CD4-positive, alpha-beta T cell treated with Interleukin-2 at 100 ng/mL for 4 hours (primary cell): ENCODE measurements around the gene SLC25A25.
"Not testable (repeated sequence)": the region's sequence is repeated elsewhere in the genome, so short reads cannot be mapped to it uniquely, and the experiment has no call there.

Source experiments
- DNase-seq: peaks from one replicate; pipeline ENCODE4 v3.0.0-alpha.2; 2020; ENCODE audit warnings: low spot score

The SLC25A25 gene

DNA sequence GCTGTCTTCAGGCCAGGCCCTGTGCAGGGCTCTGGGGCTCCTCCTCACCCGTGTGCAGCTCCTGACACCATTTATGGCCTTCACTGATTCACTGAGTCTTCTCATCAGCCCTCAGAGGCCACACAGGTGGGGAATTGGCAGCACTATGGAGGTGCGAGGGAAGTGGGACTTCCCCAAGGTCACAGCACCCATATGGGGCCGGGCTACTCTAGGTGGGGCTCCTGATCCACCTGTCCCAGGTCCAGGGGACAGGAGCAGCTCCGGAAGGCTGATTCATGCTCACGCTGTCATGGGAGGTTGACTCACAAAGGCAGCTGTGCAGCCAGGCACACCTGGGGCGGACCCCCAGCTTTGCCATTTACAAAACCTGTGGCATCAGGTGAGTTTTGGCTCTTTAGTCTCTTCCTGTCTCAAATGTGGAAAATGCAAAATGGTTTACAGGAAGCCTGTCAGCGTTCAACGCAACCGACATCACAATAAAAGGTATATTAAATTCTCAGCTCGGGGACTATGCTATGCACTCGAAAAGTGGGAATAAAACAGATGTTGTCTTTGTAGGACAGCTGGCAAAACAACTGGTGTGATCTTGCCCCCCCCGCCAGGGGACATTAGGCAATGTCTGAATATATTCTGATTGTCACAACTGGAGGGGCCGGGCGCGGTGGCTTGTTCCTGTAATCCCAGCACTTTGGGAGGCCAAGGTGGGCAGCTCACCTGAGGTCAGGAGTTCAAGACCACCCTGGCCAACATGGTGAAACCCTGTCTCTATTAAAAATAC is 15.9 kb upstream of the SLC25A25 start:
- DNase-seq: no peak

DNA sequence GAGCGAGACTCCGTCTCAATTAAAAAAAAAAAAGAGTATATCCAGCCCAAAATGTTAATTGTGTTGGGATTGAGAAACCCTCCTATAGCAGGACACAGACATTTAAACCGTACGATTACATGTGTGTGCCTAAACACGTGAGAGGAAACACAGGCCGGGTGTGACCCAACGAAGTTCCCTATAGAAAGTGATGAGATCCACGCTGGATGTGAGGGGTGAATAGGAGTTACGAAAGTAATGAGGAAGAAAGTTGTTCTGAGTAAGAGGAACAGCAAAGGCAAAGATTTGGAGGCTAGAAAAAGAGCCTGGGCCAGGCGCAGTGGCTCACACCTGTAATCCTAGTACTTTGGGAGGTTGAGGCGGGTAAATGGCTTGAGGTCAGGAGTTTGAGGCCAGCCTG is 14.5 kb upstream of the SLC25A25 start:
- DNase-seq: no peak

DNA sequence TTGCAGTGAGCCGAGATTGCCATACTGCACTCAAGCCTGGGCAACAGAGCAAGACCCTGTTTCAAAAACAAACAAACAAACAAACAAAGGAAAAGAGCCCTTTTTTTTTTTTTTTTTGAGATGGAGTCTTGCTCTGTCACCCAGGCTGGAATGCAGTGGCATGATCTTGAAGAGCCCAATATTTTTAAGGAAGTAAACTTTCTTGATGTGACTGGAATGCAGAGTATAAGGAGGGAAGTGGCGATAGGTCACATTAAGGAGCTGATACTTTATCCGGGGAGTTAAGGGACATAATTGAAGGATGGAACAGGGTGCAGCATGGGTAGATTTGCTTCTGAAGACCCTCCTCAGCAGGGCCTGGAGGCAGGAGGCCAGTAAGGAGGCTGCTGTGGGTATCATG is 13.9 kb upstream of the SLC25A25 start:
- DNase-seq: no peak

DNA sequence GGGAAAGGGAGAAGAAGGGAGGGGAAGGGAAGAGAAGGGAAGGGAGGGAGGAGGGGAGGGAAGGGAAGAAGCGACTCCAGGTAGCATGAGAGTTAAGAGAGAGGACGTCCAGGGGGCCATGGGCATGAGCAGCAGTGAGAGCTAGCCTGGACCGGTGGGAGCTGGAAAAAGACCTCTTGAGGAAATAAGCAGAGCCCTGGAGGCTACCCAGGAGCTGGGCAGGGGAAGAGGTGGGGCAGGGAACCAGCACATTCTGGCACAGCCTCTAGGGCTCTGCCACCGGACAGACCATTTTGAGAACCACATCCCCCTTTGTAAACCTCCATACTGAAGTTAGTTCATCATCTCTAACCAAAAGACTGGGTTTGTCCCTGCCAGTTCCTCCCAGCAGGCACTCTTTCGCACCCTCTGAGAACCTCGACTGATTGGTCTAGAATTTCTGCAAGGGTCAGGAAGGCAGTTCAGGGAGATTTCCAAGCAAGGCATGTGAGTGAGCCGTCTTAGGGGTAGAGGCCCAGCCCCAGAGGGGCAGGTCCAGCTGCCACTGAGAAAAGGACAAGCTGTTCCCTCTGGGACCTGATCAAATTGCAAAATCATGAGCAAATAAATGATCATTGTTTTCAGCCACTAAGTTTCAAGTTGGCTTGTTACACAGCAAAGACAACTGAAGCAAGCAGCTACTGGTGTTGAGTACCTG is 12.5 kb upstream of the SLC25A25 start:
- DNase-seq: no peak

DNA sequence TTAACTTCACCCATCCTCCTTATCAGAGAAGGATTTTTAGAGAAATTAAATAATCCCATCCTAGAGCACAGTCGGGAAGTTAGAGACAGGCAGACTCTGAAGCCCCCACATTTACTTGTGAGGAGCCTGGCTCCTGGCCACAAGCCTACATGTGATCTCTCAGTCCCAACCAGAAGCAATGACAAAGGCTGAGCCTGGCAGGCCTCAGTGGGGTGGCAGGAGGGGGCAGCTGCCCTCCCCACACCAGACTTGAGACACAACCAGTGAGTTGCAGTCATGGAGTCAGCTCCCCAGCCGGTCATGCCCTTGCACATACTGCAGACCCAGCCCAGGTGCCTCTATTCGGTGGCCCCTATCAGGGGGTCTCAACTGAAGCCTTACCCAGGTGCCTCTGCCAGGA is 11.9 kb upstream of the SLC25A25 start:
- no peak for DNase-seq

DNA sequence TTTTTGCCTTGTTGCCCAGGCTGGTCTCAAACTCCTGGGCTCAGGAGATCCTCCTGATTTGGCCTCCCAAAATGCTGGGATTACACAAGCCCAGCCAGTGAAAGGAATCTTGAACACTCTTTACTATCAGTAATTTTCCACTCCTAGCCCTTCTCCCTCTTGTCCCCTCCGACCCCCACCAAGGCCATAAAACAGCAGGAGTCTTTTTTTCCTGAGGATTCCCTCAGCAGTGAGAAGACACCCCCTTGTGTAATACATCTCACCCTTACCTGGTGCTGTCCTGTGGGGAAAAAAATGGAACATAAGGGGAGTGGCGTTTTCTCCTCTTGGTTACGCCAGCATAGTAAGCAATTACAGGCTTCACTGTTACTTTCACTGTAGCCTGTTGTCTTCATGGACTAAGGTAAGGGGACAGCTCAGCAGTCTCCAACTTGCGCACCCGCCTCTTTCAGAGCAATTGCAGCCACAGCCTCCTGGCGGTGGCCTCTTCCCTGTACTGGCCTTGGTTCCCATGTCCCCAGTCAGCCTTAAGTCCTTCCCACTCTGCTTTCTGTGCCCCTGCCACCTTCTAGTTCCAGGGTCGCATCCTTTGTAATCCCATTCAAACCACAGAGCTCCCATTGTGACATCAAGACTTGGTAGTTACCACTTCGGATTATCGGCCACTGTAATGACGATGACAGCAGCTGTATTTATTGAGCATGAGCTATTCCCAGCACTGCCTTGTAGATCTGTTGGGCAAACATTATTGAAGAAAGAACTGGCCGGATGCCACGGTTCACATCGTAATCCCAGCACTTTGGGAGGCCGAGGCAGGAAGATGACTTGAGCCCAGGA is 10.9 kb upstream of the SLC25A25 start:
- DNase-seq: no peak

DNA sequence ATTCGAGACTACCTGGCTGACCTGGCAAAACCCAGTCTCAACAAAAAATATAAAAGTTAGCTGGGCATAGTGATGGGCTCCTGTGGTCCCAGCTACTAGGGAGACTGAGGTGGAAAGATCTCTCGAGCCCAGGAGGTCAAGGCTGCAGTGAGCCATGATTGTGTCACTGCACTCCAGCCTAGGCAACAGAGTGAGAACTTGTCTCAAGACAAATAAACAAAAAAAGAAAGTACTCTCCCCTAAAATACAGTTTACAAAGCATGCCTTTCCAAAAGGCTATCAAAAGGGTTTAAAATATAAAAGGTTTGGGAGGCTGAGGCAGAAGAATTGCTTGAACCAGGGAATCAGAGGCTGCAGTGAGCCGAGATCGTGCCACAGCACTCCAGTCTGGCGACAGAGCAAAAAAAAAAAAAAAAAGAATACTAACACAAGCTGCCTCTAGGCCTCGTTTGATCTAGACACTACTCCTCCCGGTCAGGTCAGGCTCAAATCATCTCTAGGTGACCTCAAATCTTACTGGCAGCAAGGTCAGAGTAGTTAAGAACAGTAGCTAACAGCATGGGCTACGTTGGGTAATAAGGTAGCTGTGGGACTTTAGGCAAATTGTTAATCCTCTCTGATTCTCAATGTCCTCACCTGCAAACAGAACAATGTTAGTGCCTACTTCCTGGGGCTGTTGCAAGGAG is 10.2 kb upstream of the SLC25A25 start:
- DNase-seq: no peak

DNA sequence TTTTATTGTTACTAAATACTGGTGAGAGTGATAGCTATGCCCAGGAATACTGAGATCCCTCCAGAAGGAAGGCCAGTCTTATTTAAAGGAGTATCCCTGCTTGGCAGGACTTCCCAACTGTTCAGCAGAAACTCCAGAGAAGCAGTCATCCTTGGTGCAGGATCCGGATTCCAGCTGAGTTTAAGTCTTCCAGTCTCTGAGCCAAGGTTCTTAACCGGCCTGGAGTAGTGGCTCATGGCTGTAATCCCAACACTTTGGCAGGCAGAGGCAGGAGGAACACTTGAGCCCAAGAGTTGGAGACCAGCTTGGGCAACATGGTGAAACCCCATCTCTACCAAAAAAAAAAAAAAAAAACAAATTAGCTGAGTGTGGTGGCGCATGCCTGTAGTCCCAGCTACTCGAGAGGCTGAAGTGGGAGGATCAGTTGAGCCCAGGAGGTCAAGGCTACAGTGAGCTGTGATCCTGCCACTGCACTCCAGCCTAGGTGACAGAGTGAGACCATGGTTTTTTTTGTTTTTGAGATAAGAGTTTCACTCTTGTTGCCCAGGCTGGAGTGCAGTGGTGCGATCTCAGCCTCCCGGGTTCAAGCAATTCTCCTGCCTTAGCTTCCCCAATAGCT is 8.6 kb upstream of the SLC25A25 start:
- no peak for DNase-seq

DNA sequence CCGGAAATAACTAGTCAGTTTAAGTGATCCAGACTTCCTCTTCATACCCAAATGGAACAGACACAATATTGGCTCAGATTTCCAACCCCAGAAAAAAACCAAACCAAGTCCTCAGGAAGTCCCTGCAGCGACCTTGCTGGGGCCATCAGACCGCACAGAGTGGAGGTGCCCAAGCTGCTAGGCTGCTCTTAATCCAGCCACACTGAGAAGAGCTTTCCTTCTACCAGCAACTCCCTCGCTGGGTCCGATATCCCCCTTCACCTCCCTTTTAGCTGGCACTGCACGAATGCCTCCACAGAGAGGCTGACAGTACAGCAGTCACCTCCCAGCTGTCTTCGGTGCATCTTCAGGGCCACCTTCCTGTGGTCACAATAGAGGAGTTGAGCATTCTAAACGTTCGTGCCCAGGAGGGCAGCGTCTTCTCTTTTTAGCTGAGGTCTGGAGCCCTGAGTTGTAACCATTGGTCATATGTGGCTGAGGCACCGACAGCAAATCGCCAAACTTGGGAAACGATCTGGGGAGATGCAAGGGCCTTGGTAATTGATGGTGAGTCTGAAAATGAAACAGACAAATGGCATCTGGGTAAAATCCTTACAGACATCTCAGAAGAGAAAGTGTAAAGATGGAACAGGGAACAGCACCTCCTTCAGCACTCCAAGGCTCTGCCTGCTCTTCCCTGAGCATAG is 6.6 kb upstream of the SLC25A25 start:
- DNase-seq: no peak

DNA sequence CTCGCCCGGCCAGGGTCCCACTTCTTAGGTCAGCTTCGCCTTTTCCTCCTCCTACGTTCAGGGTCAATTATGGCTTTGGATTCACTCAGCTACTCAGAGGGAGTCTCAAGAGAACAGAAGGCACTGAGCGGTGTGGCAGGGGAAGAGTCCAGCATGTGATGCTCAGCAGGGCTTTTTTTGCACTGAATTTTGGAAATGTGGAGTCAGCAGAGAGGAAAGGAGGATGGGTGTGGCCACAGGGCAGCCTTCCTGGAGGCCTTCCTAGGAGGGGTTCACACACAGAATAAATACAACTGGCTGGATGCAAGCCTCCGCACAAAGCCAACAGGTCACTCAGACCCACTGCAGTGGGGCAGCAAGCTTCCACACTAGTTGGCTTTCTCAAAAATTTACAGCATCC is 5.8 kb upstream of the SLC25A25 start:
- no peak for DNase-seq

DNA sequence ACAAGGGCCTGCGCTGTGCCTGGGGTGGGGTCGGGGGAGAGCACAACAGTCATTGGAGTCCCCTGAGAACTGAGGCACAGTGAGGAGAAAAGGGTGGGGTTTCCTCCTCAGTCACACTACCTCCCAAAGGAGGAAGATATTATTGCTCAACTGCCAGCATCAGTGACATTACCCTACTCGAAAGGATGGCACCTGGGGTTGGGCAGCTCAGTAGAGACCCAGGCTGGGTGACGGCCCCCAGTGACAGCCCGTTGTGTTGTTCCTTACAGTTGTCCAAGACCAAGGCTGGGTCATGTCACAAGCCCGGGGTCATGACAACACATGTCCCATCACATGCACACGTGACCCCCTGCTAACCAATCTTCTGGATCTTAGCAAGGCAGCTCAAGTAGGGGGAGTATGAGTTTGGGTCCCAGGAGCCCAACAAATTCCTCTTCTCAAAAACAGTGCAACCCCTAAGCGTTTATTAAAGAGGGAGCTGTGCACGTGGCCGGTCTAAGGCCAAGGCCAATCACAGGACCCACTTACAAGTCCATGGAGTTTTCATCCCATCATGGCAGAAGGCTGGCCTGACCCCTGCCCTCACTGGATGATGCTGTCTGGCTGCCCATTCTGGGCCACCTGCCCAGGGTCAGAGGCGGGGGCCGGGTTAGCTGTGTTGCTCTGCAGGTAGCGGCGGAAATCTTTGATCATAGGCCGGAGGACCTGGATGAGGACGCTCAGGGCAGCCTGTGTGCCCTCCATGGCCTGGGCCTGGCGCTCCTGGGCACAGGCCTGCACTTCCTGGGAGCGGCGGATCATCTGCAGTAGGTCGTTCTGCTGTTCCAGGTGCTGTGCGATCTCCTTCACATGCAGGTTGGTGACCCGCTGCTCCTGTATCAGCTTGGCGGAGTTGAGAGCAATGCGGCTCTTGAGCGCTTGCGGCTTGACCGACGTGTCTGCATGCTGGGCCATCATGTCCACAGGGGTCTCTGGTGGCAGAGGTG is 4.9 kb upstream of the SLC25A25 start:
- DNase-seq: no peak

DNA sequence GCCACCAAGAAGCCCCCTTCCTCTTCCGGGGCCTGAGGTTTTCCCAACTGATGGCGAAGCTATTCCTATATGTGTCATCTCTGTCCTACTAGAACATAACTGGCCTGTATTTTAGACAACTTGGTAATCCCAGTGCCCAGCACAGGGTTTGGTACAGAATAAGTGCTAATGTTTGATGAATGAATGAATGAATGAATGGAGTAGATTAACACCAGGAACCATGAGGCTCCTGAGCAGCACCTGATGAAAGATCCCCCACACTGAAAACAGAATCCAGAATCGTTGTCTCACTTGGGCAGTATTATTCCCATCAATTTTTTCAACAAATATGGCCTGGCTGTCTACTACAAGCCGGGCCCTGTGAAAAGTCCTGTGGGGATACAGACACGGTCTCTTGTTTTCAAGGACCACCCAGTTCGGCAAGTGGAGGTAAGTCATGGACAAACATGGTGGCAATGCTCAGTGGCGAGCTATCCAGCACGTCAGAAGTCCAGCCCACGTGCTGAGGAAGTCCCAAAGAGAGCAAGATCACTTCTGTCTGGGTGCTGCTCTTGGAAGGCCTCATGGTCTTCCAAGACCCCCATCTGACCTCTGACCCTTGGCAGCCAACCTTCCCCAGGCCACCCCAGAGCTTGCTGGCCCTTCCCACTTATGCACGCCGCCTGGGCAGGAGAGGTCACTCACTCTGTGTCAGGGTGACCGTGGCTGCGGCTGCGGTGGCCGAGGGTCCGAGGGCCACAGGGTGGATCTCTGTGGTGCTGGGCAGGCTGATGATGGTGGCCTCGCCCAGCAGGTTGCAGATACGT is 1.9 kb upstream of the SLC25A25 start:
- DNase-seq: no peak

DNA sequence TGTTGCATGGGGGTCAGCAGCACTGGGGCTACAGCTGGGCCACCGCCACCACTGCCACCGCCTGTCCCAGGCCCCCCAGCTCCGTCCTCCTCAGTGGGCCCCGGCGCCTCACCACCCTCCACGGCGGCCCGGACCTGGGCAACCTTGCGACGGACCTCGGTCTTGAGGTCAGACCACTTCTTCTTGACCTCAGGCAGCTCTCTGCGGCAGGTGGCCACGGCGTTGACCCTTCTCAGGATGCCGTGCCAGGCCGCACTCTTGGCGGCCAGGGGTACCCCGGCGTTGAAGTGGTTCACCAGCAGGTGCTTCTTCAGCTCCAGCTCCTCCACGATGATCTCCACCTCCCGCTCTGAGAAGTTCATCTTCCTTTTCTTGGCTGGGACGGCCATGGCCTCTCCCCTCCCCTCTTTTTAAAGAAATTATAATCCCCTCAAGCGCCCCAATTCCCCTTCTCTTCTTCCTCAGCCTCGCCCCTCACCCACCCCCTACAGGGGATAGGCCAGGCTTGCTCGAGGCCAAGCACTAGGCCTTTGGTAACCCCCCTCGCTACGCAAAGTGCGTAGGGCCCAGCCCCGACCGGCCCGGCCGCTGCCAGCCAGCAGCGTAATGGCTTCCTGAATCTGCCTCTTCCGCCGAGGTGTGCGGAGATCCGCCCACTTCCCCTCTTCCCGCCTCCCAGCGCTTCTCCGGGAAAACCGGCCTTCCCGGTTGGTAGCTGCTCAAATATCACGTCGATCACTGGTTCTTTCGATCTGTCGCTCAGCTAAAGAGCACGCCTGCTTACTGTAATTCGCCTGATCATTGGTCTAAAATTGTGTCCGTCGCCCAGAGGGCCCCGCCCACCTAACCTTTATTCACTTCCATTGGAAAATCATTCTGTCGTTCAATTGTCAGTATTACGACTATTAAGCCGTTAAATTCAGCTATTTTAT is 1.1 kb upstream of the SLC25A25 start, which contains the start of gene NAIF1:
Gene NAIF1 (minus strand): TSS at position 608 of the 932 bp plus-strand sequence. CDS start 219 bp downstream, at position 389.
- DNase-seq: peak; percentile 99

DNA sequence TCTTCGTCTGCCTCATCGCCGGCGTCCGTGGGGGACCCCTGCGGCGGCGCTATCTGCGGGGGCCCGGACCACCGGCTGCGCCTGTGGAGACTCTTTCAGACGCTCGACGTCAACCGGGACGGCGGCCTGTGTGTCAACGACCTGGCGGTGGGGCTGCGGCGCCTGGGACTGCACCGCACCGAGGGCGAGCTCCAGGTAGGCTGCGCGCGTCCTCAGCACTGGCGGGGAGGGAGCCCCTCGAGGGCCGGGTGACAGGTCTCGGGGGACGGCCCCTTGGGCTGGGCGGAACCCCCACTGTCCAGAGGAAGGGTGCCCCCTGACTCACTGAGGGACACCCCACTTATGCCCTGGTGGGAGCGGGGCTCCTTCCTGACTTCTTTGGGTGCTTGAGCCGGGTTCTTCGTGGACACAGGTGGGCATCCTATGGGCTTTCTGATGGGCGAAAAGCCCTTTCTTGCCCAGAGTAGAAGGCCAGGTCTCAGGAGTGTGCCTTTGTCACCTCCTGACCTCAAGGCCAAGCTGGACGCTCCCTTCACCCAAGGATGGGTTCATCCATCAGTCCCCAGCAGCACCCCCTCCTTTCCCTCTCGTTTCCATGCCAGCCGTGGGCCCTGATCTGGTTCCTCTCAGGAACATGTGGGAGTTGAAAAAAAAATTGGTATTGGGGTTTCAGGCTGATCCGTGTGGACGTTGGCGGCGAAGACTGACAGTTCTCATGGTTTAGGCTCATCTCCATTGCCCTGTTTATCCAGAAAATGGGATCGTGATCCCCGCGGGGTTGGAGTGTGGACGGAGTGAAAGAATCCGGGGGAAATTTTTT is 564 bp downstream of the SLC25A25 start:
- DNase-seq: no peak

DNA sequence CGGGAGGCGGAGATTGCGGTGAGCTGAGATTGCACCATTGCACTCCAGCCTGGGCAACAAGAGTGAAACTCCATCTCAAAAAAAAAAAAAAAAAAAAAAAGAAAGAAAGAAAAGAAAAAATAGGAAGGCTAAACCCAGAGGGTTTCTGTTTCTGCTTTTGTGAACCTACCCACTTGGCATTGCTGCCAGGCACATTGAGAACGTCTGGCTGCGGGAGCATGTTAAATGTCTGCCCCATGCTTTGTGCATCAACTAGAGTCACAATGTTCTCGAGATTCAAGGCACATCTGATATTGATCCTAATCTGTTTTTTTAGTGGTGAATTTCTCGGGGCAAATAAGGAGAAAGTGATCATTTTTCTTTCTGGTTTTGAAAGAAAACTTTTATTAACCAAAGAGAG is 2.8 kb downstream of the SLC25A25 start:
- no peak for DNase-seq

DNA sequence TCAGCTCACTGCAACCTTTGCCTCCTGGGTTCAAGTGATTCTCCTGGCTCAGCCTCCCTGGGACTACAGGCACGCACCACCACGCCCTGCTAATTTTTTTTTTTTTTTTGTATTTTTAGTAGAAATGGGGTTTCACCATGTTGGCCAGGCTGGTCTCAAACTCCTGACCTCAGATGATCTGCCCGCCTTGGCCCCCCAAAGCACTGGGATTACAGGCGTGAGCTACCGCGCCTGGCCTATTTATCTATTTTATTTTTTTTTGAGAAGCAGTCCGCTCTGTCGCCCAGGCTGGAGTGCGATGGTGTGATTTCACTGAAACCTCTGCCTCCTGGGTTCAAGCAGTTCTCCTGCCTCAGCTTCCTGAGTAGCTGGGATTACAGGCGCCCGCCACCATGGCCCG is 3.4 kb downstream of the SLC25A25 start:
- DNase-seq: not testable (repeated sequence)
